Measurements from ENCODE around the gene AMZ1. TPM values are rescaled to one million over a fixed set of nuclear protein-coding genes. Genes with fewer than 3 reads are reported as not detected.

Gene AMZ1
- total RNA-seq, 1 experiment from 2014 or later, result 0.74 TPM

GRCh38 chr7:2706685-2707126, 18.7 kb downstream of the AMZ1 start:
- no peak overlapping the region for H3K4ac ChIP-seq (ENCODE audit: low read depth, low read length)
- no peak for TF ChIP-seq CTCF (conservative IDR thresholded peaks at IDR 0.05)
- no peaks in the 10 kb centered on the region for H4K20me1 ChIP-seq (ENCODE audit: control insufficient read depth, insufficient read depth, insufficient read length)
- H2BK20ac ChIP-seq (ENCODE audit: low read depth, low read length, poor library complexity, severe bottlenecking), result no peak overlapping the region
- H3K56ac ChIP-seq (ENCODE audit: insufficient read length, low read depth, low read length), result no peak overlapping the region
- H3K18ac ChIP-seq (ENCODE audit: insufficient read length, low read depth, low read length), result no peak overlapping the region
- Mint-ChIP-seq H3K27me3 (ENCODE audit: low read depth) (peaks cover 1% of the 10 kb centered on the region), H3K4me3 (no peak overlapping the region), H3K27ac (no peak overlapping the region; a peak in 2 of 7 replicates), H3K36me3 (ENCODE audit: insufficient read depth in 1 of 3, low read depth in 3 of 3) (peaks cover 4 to 5% (median 5%) of the 10 kb centered on the region in 3 experiments; a peak in 6 of 7 replicates), H3K9me3 (no peaks in the 10 kb centered on the region; a peak in 1 of 5 replicates), H3K4me1 (peaks cover 17 to 19% of the 10 kb centered on the region in 2 experiments)
- no peak overlapping the region for H2BK15ac ChIP-seq (ENCODE audit: low read depth, low read length)
- no peaks in the 10 kb centered on the region for H3K23me2 ChIP-seq (ENCODE audit: insufficient read length, low read depth, low read length, poor library complexity, severe bottlenecking)
- no peak overlapping the region for H2AFZ ChIP-seq (ENCODE audit: low read length)
- no peaks in the 10 kb centered on the region for H3K79me1 ChIP-seq (ENCODE audit: insufficient read depth, low read depth, low read length, poor library complexity, severe bottlenecking)
- no peak overlapping the region for H3K27ac ChIP-seq (ENCODE audit: insufficient read length, low read depth, low read length)
- H3K4me1 ChIP-seq (ENCODE audit: insufficient read depth, low read length), result no peaks in the 10 kb centered on the region
- H3K27me3 ChIP-seq (ENCODE audit: insufficient read depth, low read length), result no peaks in the 10 kb centered on the region
- H3T11ph ChIP-seq (ENCODE audit: low read length), result no peak overlapping the region
- H2BK120ac ChIP-seq (ENCODE audit: low read depth, low read length, poor library complexity, severe bottlenecking), result no peak overlapping the region
- H3K23ac ChIP-seq (ENCODE audit: insufficient read length, low read depth, low read length), result no peak overlapping the region
- DNase-seq, result no peak
- no peak overlapping the region for H3K9ac ChIP-seq (ENCODE audit: extremely low read depth, insufficient read length, low read length)
- no peak overlapping the region for H2AK5ac ChIP-seq (ENCODE audit: insufficient read length, low read length)
- H3K79me2 ChIP-seq (ENCODE audit: insufficient read depth, low read length), result no peaks in the 10 kb centered on the region
- no peak overlapping the region for H3K4me2 ChIP-seq (ENCODE audit: insufficient read depth, insufficient read length, low read length)
- no peak overlapping the region for H4K91ac ChIP-seq (ENCODE audit: insufficient read length, low read depth, low read length)
- no peak overlapping the region for H4K5ac ChIP-seq (ENCODE audit: insufficient read length, low read depth, low read length)
- no peaks in the 10 kb centered on the region for H3K9me3 ChIP-seq (ENCODE audit: control insufficient read depth, low read depth, low read length)
- no peak overlapping the region for H3K14ac ChIP-seq (ENCODE audit: insufficient read depth, low read length)
- no peak overlapping the region for H2BK5ac ChIP-seq (ENCODE audit: insufficient read length, low read length)
- H2BK12ac ChIP-seq (ENCODE audit: insufficient read length, low read depth, low read length), result no peak overlapping the region
- no peak overlapping the region for H4K8ac ChIP-seq (replicated peaks; ENCODE audit: insufficient read length, low read depth, low read length)
- no CpG with 5 or more reads among the region's 6 CpGs for WGBS (ENCODE audit: extremely low coverage, insufficient read length, low lambda C conversion rate)

Data from H9 (cell line).